Measurements from ENCODE around the gene INSYN1.

DNA sequence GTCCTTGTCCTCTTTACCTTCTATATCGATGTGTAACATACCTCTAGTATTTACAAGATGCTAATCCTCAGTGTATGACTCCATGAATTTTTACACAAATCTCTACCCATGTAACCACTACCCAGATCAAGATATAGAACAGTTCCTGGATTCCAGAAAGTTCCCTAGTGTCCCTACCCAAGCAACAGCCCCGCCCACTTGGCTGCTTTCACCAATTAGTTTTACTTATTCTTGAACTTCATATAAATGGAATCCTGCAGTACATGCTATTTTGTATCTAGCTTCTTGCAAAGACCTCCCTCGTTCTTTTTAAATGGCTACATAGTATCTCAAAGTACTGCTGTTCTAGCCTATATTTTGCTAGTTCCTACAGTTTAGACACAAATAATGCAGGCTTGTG is 35.9 kb downstream of the INSYN1 start:
- TF ChIP-seq, protein P1, sequence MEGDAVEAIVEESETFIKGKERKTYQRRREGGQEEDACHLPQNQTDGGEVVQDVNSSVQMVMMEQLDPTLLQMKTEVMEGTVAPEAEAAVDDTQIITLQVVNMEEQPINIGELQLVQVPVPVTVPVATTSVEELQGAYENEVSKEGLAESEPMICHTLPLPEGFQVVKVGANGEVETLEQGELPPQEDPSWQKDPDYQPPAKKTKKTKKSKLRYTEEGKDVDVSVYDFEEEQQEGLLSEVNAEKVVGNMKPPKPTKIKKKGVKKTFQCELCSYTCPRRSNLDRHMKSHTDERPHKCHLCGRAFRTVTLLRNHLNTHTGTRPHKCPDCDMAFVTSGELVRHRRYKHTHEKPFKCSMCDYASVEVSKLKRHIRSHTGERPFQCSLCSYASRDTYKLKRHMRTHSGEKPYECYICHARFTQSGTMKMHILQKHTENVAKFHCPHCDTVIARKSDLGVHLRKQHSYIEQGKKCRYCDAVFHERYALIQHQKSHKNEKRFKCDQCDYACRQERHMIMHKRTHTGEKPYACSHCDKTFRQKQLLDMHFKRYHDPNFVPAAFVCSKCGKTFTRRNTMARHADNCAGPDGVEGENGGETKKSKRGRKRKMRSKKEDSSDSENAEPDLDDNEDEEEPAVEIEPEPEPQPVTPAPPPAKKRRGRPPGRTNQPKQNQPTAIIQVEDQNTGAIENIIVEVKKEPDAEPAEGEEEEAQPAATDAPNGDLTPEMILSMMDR (IDR thresholded peaks at IDR 0.05; ENCODE audit: extremely low read depth in 1 of 2, insufficient read depth in 1 of 2, low read depth in 1 of 2, low read length in 2 of 2), result no peak
- no peak for TF ChIP-seq EZH2 (IDR thresholded peaks at IDR 0.05; ENCODE audit: borderline replicate concordance, low read depth, low read length, severe bottlenecking)
- no peak for TF ChIP-seq POLR2A (IDR thresholded peaks at IDR 0.05; ENCODE audit: low read depth, low read length)

Data from endothelial cell of umbilical vein (primary cell).